ENCODE measurements around the gene FIBCD1. TPM values are rescaled to one million over a fixed set of nuclear protein-coding genes. Genes with fewer than 3 reads are reported as not detected.

The FIBCD1 gene
- total RNA-seq, 1 experiment from 2014 or later = 0.26 TPM

DNA sequence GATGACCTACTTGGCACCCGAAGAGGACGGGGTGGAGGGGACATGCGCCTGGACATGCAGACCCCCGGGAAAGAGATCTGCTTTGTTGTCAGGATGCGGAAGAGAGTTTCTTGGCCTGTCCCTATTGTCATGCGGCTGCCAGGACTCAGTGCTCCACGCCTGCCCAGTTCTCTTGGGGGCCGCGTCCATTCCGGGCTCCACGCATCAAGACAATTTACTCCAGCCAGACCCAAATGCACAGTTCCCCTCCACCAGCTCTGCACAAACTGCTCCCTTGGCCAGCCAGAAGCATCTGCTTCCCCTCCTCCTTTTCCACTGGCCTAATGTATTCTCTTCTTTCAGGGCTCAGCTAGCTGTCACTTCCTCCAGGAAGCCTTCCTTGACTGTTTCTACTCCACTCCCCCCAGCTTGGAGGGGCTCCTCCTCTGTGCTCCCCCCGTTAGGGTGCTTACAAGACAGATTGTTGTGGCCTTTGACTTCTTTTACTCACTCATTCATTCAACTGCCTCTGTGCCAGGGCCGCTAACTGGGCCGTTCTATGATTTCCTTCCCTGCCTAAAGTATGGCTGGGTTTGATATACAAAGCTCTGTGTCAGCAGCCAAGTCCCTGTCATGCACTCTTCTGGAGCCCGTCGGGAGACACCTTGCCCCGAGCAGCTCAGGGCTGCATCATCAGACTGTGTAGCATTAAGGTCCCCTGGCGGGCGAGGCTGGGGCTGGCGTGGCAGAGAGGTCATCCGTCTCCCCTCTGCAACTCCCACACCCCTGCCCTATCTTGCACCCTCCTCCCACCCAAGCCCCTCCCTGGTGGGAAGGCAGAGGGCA lies 6.6 kb downstream of the FIBCD1 start:
- DNase-seq (ENCODE audit: low read depth, low spot score) = no peak

DNA sequence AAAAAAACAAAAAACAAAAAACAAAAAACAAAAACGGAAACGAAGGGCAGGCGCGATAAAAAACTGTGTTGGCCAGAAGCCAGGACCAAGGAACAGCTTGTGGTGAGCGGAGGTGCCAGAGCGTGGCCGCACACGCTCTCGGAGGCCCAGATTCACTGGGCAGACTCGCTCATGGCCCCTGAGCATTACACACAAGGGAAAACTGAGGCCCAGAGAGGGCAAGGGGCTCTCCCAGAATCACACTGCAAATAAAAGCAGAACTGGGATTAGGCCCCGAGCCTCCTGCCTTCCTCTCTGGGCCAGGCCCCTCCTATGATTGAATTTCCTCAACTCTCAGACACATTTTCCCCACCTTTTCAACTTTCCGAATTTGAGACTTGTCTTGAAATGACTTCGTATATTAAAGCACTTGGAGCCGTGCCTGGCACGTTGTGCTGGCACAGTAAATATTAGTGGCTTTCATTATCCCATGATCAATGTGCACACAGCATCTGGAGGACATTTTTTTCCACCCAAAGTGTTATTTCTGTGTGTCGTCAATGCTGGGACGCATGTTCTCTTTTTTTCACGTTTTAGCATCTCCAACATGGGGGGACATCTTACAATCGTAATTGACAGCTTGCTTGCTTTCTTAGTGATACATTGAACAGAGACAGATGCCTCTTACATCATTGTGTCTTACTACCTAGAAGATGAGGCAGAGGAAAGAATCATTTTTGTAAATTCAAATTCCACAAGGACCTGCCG lies 7.4 kb downstream of the FIBCD1 start:
- in situ Hi-C loops (cut with HindIII; ENCODE audit: low pct_unique_long_range_greater_than_20kb, low sequenced_read_pairs) = no loop called here
- no peak for DNase-seq (ENCODE audit: low read depth, low spot score)

More for the DNA sequence above, 6.6 kb downstream of the FIBCD1 start:
- in situ Hi-C loops (cut with HindIII; ENCODE audit: low pct_unique_long_range_greater_than_20kb, low sequenced_read_pairs) = no loop called here

DNA sequence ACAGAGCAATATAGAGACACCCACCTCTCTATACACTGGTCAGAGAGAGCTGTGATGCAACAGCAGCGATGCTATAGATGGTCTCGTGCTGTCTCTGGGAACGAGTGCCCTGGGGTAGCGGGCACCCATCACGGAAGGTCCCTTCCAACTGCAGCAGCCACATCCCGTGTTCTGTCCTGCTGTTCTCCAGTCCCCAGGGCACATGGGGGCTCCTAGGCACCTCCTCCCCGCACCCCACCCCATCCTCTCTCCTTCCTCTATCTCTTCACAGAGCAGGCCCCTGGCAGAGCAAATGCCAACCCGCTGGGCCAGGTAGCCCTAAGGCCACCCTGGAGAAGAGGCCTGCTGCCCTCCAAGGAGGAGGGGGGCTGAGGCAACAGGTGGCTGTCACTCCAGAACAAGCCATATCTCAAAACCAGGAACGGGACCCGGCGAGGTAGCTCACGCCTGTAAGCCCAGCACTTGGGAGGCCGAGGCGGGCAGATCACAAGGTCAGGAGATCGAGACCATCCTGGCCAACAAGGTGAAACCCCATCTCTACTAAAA lies 8.2 kb downstream of the FIBCD1 start:
- in situ Hi-C loops (cut with HindIII; ENCODE audit: low pct_unique_long_range_greater_than_20kb, low sequenced_read_pairs) = no loop called here
- no peak for DNase-seq (ENCODE audit: low read depth, low spot score)

DNA sequence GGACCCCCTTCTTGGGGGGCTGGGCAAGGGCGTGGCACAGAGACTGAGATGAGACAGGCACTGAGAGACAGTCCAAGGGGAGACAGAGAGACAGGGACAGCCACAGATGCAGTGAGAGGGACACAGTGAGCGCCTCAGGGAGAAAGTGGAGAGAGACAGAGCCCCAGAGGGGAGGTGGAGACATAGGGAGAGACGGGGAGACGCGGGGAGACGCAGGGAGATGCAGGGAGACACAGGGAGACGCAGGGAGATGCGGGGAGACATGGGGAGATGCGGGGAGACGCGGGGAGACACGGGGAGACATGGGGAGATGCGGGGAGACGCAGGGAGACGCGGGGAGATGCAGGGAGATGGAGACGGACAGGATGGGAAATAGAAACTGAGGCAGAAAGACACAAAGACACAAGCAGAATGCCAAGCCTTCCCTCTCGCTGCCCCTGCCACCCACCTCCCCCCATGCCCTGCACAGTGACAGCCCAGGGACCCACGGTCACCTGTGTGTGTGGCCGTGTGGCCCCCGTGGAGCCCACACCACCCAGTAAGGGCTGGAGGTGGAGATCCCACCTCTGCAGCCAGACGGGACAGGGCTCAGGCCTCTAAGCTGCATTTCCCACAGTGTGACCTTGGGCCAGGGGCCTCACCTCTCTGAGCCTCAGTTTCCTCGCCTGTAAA lies 8.8 kb downstream of the FIBCD1 start:
- no peak for DNase-seq (ENCODE audit: low read depth, low spot score)
- in situ Hi-C loops (cut with HindIII; ENCODE audit: low pct_unique_long_range_greater_than_20kb, low sequenced_read_pairs) = no loop called here

DNA sequence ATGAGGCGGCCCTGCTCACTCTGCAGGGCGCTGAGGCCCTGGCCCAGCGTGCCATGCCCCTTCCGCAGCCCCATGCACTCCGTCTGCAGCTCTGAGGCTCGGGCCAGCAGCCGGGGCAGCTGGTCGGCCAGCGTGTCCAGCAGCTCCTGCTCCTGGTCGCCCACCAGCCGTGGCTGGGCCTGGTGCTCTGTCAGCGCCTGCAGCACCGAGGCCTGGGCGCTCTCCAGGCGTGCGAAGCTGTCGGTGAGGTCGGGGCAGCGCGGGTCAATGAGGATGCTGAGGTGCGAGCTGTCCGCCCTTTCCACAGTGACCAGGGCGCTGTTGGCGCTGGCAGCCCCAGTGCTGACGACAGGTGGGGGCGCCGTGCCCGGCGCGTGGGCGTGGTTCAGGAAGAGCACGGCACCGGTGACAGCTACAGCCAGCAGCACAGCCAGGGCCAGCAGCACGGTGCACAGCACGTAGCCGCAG lies 9.4 kb downstream of the FIBCD1 start:
- in situ Hi-C loops (cut with HindIII; ENCODE audit: low pct_unique_long_range_greater_than_20kb, low sequenced_read_pairs) = no loop called here
- DNase-seq (ENCODE audit: low read depth, low spot score) = no peak

DNA sequence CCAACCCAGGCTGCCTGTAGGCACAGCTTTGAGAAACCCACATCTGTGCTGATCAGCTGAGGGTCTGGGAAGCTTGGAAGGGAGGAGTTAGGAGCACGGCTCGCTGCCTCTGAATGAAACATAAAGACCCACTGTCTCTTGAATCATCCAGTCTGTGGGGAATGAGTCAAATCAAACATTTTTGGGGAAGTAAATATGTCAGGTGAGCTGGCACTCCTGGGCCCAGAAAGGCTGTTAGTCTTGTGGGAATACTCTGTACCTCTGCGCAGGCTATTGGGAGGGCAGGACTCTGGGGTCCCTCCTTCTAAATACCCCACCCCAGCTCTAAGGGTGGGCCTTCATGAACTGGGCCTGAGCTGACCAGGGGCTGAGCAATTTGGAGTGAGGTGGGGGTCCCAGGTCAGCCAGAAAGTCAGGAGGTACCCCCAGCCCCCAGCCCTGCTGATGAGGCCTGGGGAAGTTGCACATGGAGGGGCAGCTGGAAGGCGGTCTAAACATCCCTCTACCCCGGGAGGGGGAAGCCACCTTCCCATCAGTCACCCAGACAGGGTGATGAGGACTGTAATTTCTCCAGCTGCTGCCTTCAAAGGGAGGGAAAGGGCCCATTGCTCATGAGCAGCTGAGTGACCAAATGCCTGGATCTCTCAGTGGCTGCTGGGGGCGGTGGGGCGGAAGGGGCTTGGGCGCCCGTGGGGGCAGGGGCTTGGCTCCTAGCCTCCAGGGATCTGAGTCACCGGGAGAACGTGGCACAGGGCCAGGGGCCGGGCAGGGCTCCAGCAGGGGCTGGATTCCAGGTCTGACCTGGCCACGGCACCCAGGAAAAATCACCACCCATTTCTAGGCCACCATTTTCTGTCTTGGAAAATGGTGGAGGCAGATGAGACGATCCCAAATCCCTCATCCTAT lies 10.8 kb downstream of the FIBCD1 start:
- in situ Hi-C loops (cut with HindIII; ENCODE audit: low pct_unique_long_range_greater_than_20kb, low sequenced_read_pairs) = no loop called here
- DNase-seq (ENCODE audit: low read depth, low spot score) = peak; percentile 72

DNA sequence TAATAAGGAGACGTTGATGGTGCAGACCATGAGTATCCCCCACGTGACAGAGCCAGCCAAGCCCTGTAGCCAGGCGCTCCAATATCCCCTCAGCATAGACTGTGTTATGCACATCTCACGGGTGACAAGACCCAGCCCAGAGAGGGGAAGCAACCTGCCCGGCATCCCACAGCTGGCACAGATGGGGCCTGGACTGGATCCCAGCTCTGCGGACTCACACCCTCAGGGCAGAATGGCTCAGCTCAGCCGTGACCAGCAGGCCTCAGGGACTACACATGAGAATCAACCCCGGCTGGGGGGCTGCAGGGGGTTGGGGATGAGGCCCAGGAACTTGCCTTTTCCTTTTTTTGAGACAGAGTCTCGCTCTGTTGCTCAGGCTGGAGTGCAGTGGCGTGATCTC lies 11.7 kb downstream of the FIBCD1 start:
- in situ Hi-C loops (cut with HindIII; ENCODE audit: low pct_unique_long_range_greater_than_20kb, low sequenced_read_pairs) = no loop called here
- no peak for DNase-seq (ENCODE audit: low read depth, low spot score)

DNA sequence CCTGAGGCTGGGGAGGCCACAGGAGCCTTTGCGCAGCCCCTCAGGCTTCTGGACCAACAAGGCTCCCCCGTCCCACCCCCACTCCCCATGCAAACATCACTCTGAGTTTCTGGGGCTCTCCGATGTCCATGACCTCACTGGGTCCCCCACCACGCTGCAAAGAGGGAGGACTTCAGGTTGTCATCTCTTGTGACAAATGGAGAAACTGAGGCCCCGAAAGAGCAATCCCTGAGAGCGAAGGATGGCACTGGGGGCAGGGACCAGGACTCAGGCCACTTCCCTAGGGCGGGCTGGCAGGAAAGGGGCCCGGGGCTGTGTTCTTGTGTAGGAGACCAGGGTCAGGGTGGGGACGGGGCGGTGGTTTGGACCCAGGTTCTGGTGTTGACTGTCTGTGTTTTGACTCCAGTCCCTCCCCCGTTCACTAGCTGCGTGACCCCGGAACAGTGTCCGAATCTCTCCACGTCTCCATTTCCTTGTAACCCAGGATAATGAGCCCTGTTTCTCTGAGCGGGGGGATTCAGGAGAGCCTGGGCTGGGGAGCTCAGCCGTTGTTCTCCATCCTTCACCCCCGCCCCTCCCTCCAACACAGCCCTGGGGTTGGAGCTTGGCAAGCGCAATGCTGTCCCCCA lies 13.9 kb downstream of the FIBCD1 start:
- no peak for DNase-seq (ENCODE audit: low read depth, low spot score)
- in situ Hi-C loops (cut with HindIII; ENCODE audit: low pct_unique_long_range_greater_than_20kb, low sequenced_read_pairs) = no loop called here

DNA sequence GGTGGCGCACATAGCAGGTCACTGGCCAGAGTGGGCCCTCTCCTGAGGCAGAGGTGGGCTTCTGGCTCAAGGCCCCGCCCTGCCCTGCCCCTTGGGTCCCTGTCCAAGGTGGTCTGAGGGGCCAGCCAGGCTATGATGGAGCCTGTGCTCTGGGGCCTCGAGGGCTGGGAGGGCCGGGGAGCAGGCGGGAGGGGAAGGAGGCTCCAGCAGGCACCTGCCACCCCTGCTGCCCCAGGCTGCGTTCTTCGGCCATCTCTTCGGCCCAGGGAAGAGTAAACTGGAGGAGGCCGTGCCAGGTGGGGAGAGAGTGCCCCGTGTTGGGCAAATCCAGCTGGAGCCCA lies 14.6 kb downstream of the FIBCD1 start:
- DNase-seq (ENCODE audit: low read depth, low spot score) = no peak
- in situ Hi-C loops (cut with HindIII; ENCODE audit: low pct_unique_long_range_greater_than_20kb, low sequenced_read_pairs) = no loop called here

DNA sequence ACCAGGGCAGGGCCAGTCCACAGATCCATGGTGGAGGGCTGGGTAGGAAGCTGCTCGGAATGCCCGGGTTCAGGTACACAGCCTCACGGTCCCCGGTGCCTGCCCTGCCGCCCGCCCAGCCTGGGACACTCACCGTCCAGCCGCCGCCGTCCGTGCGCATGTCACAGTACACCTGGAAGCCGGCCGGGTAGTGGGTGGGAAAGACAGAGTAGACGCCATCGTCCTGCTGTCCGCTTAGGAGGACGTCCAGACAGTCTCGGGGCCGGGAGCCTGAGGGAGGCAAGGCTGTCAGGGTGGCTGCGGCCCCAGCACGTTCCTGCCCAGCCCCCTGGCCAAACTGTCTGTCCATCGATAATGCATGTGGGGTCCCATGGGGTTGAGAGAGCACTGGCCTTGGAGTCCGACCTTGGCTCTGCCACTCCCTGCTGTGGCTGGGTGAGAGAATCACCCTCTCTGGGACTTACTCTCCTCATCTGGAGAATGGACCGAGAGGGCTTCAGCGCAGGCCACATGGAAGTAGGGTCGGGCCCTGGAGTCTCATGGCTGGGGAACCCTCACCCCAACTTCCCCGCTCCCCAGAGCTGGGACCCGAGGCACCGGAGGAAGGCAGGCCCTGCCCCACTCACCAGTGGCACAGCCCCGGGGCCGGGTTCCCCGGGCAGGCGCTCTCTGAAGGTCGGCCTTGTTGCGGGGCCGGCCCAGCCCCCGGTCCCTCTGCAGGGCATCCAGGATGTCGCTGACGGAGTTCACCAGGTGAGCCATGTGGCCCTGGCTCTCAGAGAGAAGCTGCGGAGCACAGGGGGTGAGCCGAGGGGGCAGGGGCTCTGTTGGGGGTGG lies 15.2 kb downstream of the FIBCD1 start:
- no peak for DNase-seq (ENCODE audit: low read depth, low spot score)
- in situ Hi-C loops (cut with HindIII; ENCODE audit: low pct_unique_long_range_greater_than_20kb, low sequenced_read_pairs) = no loop called here

DNA sequence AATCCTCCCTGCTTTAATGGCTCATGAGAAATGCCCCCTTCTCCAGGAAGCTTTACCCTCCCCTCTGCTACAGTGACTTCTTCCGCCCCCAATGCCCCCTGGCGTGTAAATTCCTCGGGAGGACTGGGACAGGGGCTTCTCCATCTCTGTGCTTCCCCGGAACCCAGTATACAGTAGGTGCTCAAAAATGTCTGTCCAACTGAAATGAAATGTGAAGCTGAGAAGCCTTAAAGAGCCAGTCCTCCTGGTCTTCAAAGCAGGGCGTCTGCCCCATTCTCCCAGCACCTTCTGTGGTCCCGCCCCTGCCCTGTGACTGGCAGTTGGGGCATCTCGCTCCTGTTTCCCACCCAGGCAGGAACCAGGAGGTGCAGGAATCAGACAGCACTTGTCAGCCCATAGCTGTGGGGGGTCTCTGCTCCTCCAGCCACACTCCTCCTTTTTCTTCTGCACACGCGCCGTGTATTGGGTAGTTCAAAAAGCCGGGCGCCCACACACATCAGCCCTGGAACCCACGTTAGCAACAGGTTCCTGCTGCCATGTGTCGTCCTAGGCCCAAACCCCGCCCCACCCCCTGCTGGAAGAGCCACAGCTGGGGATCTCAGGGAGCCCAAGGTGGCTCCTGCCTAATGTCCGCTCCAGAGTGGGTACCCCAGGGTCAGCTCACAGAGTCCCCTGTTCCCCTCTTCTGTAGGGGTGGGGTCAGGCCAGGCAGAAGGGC lies 16.0 kb downstream of the FIBCD1 start:
- in situ Hi-C loops (cut with HindIII; ENCODE audit: low pct_unique_long_range_greater_than_20kb, low sequenced_read_pairs) = no loop called here
- DNase-seq (ENCODE audit: low read depth, low spot score) = no peak

DNA sequence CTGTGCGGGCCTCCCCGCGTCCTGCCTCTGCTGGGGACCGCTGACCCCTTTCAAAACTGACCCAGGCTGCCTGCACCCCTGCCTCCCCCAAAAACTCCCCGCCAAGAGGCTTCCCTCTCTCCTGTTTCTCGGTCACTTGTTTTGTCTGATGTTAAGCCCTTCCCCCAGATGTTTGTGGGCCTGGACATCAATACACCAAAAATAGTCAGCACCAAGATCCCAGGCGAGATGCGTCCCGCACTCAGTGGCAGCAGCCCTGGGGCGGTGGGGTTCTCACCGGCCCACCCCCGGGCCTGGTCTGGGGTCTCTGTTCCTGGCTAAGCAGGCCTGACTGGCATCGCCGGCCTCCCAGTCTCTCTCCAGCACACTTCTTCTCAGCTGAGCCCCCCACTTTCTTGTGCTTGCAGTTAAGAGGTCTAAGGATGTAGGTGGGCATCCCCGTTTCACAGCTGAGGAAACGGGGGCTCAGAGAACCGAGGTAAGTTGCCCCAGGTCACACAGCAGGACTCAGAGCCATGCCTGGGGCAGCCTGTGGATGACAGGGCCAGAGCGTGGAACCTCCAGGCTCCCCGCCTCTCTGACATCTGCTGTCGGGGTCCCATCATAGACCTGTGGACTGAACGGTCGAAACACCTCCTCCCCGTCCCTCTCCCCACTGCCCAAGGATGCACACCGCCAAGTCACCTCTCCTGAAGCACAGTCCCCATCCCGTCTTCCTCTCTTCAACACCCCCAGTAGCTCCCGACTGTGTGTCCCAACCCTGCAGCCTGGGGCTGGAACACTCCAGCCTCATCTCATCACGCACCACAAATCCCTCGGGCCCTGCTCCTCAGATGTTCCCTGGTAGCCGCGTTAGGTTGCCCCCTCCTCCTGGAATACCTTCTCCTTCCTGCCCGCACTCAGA lies 16.8 kb downstream of the FIBCD1 start:
- in situ Hi-C loops (cut with HindIII; ENCODE audit: low pct_unique_long_range_greater_than_20kb, low sequenced_read_pairs) = no loop called here
- DNase-seq (ENCODE audit: low read depth, low spot score) = no peak

DNA sequence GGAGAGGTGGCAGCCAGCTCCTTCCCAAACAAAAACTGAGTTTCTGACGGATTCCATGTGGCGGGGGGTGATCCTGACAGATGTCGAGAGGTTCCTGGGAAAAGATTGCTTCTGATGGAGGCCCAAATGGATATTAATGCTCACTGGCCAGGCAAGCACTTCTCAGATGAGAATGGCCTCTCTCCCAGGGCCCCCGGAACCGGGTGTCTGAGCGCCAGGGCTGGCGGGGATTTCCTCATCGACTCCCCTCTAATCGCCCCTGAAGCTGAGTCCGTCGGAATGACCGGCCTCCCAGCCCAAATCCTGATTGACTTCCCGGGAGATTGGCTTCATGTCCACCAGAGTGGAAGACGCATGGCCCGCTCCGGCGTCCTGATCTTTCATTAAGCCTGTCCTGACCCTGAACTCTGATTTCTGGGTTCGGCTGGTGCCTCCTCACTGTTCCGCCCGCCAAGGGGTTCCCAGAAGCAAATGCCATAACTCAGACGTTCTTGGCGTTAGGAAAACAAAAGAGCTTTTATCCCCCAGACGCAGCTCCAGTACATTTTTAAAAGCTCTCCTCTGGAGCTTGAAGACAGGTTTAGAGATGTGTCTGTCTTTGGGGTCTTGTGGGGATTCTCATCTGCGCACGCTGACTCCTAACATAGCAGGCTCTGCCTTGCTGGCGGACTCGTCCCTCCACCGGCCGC lies 17.6 kb downstream of the FIBCD1 start:
- in situ Hi-C loops (cut with HindIII; ENCODE audit: low pct_unique_long_range_greater_than_20kb, low sequenced_read_pairs) = no loop called here
- DNase-seq (ENCODE audit: low read depth, low spot score) = no peak

DNA sequence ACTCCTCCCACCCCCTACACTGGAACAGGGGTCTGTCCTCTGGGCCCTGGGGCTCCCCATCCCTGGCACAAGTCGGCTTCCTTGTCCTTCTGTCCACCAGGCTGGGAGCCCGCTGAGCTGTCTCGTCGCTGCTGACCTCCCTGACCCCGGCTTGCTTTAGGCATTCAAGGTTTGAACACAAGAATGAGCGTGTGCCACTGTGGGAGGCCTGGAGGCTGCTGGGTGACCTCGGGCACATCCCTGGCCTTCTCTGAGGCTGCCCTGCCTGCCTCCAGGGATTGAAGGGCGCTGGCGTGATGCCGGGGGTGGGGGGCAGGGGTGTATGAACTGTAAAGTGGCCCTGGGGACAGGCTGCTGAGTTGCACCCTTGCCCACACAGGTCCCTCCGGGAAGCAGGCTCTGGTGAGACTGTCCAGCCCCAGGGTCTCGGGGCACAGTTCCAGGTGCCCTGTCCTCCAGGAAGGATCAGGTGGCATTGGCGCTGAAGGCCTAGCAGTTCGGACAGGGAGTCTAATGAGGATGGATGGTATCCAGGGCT lies 18.2 kb downstream of the FIBCD1 start:
- no peak for DNase-seq (ENCODE audit: low read depth, low spot score)

More for the DNA sequence above, 18.2 kb downstream of the FIBCD1 start:
- in situ Hi-C loops (cut with HindIII; ENCODE audit: low pct_unique_long_range_greater_than_20kb, low sequenced_read_pairs) = no loop called here
